HUDEP-2 (cell line): ENCODE measurements around the gene EFL1.
"Not testable (repeated sequence)": the region's sequence is repeated elsewhere in the genome, so short reads cannot be mapped to it uniquely, and the experiment has no call there.

Source experiments
- DNase-seq, 76 experiments: peaks; one replicate each; lab custom pipeline; 2025; ENCODE audit not compliant: unreplicated experiment in 76 of 76; lab: John Stamatoyannopoulos, UW

The EFL1 gene

GRCh38 chr15:82282386-82282785, 19.9 kb upstream of the EFL1 start:
- not testable (repeated sequence) for DNase-seq

- DNase-seq: not testable (repeated sequence)
These were observed 18.7 kb upstream of the EFL1 start for GRCh38 chr15:82281276-82281675.

GRCh38 chr15:82275410-82275809, 12.9 kb upstream of the EFL1 start:
- DNase-seq: no peak

GRCh38 chr15:82272154-82272553, 9.6 kb upstream of the EFL1 start:
- DNase-seq: peak in 8 of 76 experiments; percentile 4 to 39 (median 11)

GRCh38 chr15:82268454-82268853, 5.9 kb upstream of the EFL1 start:
- not testable (repeated sequence) for DNase-seq

GRCh38 chr15:82267137-82267536, 4.6 kb upstream of the EFL1 start:
- DNase-seq: peak in 35 of 76 experiments; percentile 1 to 63 (median 19)

- no peak for DNase-seq
These were observed 816 bp upstream of the EFL1 start for GRCh38 chr15:82263350-82263749.

- peak in 38 of 76 experiments; percentile 4 to 50 (median 28) for DNase-seq
These were observed 740 bp downstream of the EFL1 start for GRCh38 chr15:82261566-82262421.

GRCh38 chr15:82248261-82248660, 14.3 kb downstream of the EFL1 start:
- DNase-seq: not testable (repeated sequence)

GRCh38 chr15:82245956-82246355, 16.6 kb downstream of the EFL1 start:
- DNase-seq: peak in 1 of 76 experiments; percentile 16

- not testable (repeated sequence) for DNase-seq
These were observed 18.9 kb downstream of the EFL1 start for GRCh38 chr15:82243644-82244043.

- not testable (repeated sequence) for DNase-seq
These were observed 20.6 kb downstream of the EFL1 start for GRCh38 chr15:82241836-82242499.

- no peak for DNase-seq
These were observed 22.7 kb downstream of the EFL1 start for GRCh38 chr15:82239685-82240391.

- DNase-seq: not testable (repeated sequence)
These were observed 24.5 kb downstream of the EFL1 start for GRCh38 chr15:82237944-82238534.

GRCh38 chr15:82231842-82232241, 30.7 kb downstream of the EFL1 start:
- DNase-seq: peak in 6 of 76 experiments; percentile 7 to 42 (median 10)

- no peak for DNase-seq
These were observed 31.3 kb downstream of the EFL1 start for GRCh38 chr15:82231233-82231632.

GRCh38 chr15:82228750-82229149, 33.8 kb downstream of the EFL1 start:
- DNase-seq: no peak

- DNase-seq: peak in 31 of 76 experiments; percentile 1 to 37 (median 19)
These were observed 41.0 kb downstream of the EFL1 start for GRCh38 chr15:82221535-82221934.

- not testable (repeated sequence) for DNase-seq
These were observed 46.4 kb downstream of the EFL1 start for GRCh38 chr15:82216092-82216491.

- not testable (repeated sequence) for DNase-seq
These were observed 50.3 kb downstream of the EFL1 start for GRCh38 chr15:82212201-82212600.
